ENCODE results near the gene PRRC2B.

DNA sequence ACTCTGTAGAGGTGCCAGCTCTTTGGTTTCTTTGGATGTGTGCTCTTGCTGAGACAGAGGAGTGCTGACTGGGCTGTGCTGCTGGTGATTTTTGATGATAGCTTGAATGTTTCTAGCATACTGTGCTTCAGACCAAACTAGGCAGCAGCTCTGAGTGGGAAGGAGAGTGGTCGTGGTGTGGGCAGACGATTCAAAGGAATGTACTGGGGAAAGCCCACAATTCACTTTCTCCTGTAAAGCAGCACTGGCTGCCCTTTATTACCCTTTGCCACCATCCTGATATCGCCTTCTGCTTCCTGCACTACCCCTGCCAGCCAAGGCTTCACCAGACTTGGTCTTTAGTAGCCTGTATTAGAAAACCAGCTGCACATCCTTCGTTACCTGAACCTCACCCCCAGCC lies 45.3 kb downstream of the PRRC2B start:
- TF ChIP-seq, protein P1, sequence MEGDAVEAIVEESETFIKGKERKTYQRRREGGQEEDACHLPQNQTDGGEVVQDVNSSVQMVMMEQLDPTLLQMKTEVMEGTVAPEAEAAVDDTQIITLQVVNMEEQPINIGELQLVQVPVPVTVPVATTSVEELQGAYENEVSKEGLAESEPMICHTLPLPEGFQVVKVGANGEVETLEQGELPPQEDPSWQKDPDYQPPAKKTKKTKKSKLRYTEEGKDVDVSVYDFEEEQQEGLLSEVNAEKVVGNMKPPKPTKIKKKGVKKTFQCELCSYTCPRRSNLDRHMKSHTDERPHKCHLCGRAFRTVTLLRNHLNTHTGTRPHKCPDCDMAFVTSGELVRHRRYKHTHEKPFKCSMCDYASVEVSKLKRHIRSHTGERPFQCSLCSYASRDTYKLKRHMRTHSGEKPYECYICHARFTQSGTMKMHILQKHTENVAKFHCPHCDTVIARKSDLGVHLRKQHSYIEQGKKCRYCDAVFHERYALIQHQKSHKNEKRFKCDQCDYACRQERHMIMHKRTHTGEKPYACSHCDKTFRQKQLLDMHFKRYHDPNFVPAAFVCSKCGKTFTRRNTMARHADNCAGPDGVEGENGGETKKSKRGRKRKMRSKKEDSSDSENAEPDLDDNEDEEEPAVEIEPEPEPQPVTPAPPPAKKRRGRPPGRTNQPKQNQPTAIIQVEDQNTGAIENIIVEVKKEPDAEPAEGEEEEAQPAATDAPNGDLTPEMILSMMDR (IDR thresholded peaks at IDR 0.05) = no peak
- no peak for TF ChIP-seq POLR2A (IDR thresholded peaks at IDR 0.05)

Data from lower leg skin (tissue), 3 donors.